ENCODE data around the gene TRIM49.
"Not testable (repeated sequence)": the region's sequence is repeated elsewhere in the genome, so short reads cannot be mapped to it uniquely, and the experiment has no call there.

Gene TRIM49, protein sequence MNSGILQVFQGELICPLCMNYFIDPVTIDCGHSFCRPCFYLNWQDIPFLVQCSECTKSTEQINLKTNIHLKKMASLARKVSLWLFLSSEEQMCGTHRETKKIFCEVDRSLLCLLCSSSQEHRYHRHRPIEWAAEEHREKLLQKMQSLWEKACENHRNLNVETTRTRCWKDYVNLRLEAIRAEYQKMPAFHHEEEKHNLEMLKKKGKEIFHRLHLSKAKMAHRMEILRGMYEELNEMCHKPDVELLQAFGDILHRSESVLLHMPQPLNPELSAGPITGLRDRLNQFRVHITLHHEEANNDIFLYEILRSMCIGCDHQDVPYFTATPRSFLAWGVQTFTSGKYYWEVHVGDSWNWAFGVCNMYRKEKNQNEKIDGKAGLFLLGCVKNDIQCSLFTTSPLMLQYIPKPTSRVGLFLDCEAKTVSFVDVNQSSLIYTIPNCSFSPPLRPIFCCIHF
- 0 reads per million in 4 experiments for total RNA-seq

DNA sequence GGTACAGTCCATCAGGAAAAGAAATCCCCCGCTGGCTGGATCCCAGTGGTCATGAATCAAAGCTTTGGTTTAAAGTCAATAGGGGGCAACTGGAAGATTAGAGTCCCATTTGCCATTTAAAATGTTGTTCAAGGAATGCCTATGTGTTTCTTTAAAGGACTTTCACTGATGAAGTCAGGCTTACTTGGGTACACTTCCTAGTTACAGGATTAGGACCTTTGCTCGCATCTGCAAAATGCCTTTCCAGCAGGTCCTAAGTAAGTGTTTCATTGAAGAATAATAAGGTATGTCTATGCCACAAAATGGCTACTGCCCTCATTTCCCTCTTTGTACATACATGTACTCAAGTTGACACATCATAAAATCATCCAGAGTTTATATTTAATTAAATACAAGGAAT lies at the start of gene TRIM49:
TRIM49 (minus strand) TSS at position 101 of the 400 bp plus-strand sequence. CDS start 4,106 bp downstream, outside the sequence.
- DNase-seq: not testable (repeated sequence)

DNA sequence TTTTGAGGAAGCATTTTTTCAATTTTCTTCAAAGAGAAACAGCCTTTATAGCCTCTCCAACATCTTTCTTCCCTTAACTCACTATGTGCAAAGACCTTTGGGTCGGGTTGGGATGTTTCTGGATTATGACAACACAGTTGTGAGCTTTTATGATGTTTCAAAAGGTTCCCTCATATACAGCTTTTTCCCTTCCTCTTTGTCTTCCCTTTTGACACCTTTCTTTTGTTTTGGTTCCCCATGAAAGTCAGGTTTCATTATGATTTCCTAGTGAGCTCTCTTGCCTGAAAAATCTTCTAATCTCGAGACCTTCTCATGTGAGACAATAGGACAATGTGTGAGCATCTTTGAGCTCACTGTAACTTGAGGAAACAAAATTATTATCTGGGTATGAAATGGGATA lies 18.3 kb upstream of the TRIM49 start:
- DNase-seq: not testable (repeated sequence)

DNA sequence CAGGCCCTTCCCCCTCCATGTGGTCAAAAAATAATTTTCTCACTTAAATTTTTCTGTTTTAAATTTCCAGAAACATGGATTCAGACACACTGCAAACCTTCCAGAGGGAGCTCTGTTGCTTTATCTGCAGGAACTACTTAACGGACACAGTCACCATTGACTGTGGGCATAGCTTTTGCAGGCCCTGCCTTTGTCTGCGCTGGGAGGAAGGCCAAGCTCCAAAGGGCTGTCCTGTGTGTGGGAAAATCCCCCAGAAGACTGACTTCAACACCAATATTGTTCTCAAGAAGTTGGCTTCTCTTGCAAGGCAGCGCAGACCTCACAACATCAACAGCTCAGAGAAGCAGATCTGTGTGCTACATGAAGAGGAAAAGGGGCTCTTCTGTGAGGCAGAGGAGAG lies 11.6 kb upstream of the TRIM49 start:
- not testable (repeated sequence) for DNase-seq

DNA sequence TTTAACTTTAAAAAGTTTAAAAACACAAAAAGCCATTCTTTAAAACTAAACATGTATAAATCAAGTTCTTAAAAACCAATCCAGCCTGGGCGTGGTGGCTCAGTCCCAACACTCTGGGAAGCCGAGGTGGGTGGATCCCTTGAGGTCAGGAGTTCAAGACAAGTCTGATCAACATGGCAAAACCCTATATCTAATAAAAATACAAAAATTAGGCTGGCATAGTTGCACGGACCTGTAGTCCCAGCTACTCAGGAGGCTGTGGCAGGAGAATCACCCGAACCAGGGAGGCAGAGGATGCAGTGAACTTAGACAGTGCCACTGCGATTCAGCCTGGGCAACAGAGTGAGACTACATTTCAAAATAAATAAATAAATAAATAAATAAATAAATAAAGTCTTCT lies 5.2 kb upstream of the TRIM49 start:
- not testable (repeated sequence) for DNase-seq

DNA sequence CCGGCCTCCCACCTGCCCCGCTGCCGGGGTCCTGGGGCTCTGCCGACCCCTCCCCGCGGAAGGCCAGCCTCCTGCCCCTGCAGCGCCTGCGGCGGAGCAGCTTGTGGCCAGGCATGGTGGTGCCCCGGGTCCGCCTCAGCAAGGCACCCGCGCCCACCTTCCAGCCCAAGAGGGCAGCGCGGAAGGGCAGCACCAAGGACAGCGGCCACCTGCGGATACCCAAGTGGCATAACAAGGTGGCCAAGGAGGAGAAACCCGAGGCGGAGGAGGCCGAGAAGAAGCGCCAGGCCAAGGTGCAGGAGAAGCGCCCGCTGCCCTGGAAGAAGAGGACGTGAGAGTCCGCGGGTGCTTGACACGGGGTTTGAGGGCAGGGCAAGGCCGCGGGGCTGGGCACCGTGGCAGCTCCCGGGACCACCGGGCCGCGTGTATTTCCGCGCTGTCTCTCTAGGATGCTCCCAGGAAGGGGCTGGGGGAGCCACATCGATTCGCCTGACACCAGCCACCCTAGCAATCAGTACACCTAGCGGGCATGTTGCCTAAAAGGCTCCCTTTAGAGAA lies 20.8 kb downstream of the TRIM49 start:
- DNase-seq: not testable (repeated sequence)

DNA sequence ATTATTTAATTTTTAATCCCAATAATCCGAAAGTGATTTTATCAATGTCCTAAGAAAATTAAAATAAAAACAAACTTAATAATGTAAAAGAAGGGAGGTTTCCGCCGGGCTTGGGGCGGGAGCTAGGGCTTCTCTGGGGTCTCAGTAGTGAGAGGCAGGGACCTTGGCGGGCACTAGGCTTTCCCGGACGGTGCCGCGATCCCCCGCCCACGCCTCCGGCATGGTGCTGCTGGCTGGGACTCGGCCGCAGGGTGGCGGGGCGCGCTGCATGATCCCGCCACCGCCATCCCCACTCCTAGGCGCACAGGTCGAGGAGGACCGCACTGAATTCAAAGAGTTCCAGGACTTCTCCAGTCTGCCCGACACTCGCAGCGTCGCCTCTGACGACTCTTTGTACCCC lies 22.6 kb downstream of the TRIM49 start:
- DNase-seq: not testable (repeated sequence)

DNA sequence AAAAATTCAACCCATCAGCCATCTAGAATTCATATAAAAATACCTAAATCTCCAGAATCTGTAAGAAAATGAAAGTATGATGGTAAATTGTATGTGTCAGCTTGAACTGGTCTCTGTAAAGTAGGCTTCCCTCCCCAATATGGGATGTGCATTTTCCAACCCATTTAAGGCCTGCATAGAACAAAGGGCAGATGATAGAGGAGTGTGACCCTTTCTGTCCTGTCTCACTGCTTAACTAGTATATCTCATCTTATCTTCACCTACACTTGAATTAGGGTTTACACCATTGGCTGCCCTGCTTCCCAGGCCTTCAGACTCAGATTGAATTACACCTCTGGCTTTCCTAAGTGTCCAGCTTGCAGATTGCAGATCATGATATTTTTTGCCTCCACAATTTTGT lies 57.6 kb downstream of the TRIM49 start:
- not testable (repeated sequence) for DNase-seq

Data from effector CD8-positive, alpha-beta T cell (primary cell).